Measurements from ENCODE around the gene NPHS1.

DNA sequence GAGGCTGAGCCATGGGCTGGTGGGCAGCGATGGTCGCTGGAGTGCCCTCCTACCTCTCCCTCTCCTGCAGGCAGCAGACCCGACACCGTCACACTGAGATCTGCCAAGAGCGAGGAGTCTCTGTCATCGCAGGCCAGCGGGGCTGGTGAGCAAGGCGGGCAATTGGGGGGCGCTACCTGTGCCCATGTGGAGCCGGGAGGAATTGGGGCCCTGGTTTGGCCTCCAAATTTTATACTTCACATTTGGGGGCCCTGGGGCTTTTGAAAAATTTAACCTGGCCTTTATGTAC lies 67.0 kb downstream of the NPHS1 start:
- TF ChIP-seq, protein P1, sequence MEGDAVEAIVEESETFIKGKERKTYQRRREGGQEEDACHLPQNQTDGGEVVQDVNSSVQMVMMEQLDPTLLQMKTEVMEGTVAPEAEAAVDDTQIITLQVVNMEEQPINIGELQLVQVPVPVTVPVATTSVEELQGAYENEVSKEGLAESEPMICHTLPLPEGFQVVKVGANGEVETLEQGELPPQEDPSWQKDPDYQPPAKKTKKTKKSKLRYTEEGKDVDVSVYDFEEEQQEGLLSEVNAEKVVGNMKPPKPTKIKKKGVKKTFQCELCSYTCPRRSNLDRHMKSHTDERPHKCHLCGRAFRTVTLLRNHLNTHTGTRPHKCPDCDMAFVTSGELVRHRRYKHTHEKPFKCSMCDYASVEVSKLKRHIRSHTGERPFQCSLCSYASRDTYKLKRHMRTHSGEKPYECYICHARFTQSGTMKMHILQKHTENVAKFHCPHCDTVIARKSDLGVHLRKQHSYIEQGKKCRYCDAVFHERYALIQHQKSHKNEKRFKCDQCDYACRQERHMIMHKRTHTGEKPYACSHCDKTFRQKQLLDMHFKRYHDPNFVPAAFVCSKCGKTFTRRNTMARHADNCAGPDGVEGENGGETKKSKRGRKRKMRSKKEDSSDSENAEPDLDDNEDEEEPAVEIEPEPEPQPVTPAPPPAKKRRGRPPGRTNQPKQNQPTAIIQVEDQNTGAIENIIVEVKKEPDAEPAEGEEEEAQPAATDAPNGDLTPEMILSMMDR (IDR thresholded peaks at IDR 0.05; ENCODE audit: low read depth, low read length, poor library complexity, severe bottlenecking): no peak
- no peak for TF ChIP-seq EZH2phosphoT487 (IDR thresholded peaks at IDR 0.05; ENCODE audit: borderline replicate concordance, low read length)

Data from DOHH2 (cell line).